HepG2 (cell line): Measurements from ENCODE around the gene MYPN. TPM values are rescaled to one million over a fixed set of nuclear protein-coding genes. Genes with fewer than 3 reads are reported as not detected.

Experiments used
- ATAC-seq: fragments of 200-7000 bp; cut with Tn5 transposase; 3 replicates; pipeline ENCODE4 v1.9.1; 2020; ENCODE audit warnings: mild to moderate bottlenecking, moderate library complexity
- BruUV-seq: library from RNA; stranded (reverse); fragments of 400-500 nt; replicated peaks from 2 replicates; lab custom pipeline; 2021; lab: Mats Ljungman, UMichigan
- CTCF ChIA-PET: fragments of 300-600 bp; formaldehyde crosslinking; extraction: SDS; loops from one replicate; lab custom pipeline; 2021; ENCODE audit warnings: low total read pairs, inconsistent platforms, low intra/inter-chr PET ratio; lab: Yijun Ruan, JAX
- POLR2A ChIA-PET: fragments of 350-600 bp; sonication (Branson Sonifier 250); formaldehyde crosslinking; loops from one replicate; lab custom pipeline; 2020; ENCODE audit warnings: antibody characterized with exemption, inconsistent platforms; lab: Yijun Ruan, JAX
- DNase-seq: peaks from one replicate; pipeline ENCODE4 v3.0.0-alpha.2; 2015; ENCODE audit warnings: low spot score
- FAIRE-seq: peaks from 3 replicates; lab custom pipeline; 2011; peaks lifted over from hg19 to GRCh38; lab: Jason Lieb, UNC
- H2AFZ ChIP-seq: one replicate; pipeline ENCODE4 v1.6.1; 2011; ENCODE audit warnings: low read length, inconsistent platforms
- H3K27ac ChIP-seq: fragments of 300-600 bp; 3 replicates; pipeline ENCODE4 v1.8.0; 2011; ENCODE audit warnings: mixed run types, mild to moderate bottlenecking, mixed read lengths, low read length, inconsistent platforms; ENCODE audit not compliant: insufficient read depth; ENCODE audit errors: extremely low read length
- H3K27me3 ChIP-seq, 2 experiments: fragments of 200-600 bp in 1 of 2; 2 replicates in 1 of 2; 3 replicates in 1 of 2; pipeline versions ENCODE4 v1.6.0 to v1.8.0; 2011; ENCODE audit warnings: low read length in 2 of 2, mild to moderate bottlenecking in 2 of 2, moderate library complexity in 2 of 2, inconsistent platforms in 1 of 2; ENCODE audit not compliant: insufficient read depth in 2 of 2, control insufficient read depth in 1 of 2
- H3K36me3 ChIP-seq, 2 experiments: fragments of 200-600 bp in 1 of 2; replicated peaks in 1 of 2; 2 replicates in 1 of 2; 3 replicates in 1 of 2; pipeline versions ENCODE4 v1.5.1 to v1.8.0; 2011; ENCODE audit warnings: low read length in 2 of 2, inconsistent platforms in 1 of 2; ENCODE audit not compliant: insufficient read depth in 2 of 2, control insufficient read depth in 1 of 2
- H3K4me1 ChIP-seq: 2 replicates; pipeline ENCODE4 v1.5.1; 2012; ENCODE audit warnings: low read length, inconsistent platforms; ENCODE audit not compliant: insufficient read depth
- H3K4me2 ChIP-seq: 2 replicates; pipeline ENCODE4 v1.6.0; 2011; ENCODE audit warnings: low read depth, low read length, inconsistent platforms
- H3K4me3 ChIP-seq, 3 experiments: fragments of 200-600 bp in 1 of 3; sonication (generic), shearing (Covaris generic) in 1 of 3; replicated peaks in 1 of 3; 2 replicates each; pipeline ENCODE4 v1.5.1; 2011 to 2016; ENCODE audit warnings: low read length in 3 of 3, inconsistent platforms in 2 of 3, low read depth in 2 of 3, mild to moderate bottlenecking in 2 of 3, control low read depth in 1 of 3, mixed read lengths in 1 of 3; ENCODE audit not compliant: insufficient read depth in 1 of 3
- H3K79me2 ChIP-seq: one replicate; pipeline ENCODE4 v1.6.1; 2011; ENCODE audit warnings: low read length, inconsistent platforms; ENCODE audit not compliant: insufficient read depth
- H3K9ac ChIP-seq: 2 replicates; pipeline ENCODE4 v1.6.0; 2011; ENCODE audit warnings: mild to moderate bottlenecking, low read depth, low read length, inconsistent platforms; ENCODE audit not compliant: insufficient read depth
- H3K9me3 ChIP-seq: 2 replicates; pipeline ENCODE4 v1.5.1; 2012; ENCODE audit warnings: mild to moderate bottlenecking, low read length
- H4K20me1 ChIP-seq: 2 replicates; pipeline ENCODE4 v1.6.0; 2011; ENCODE audit warnings: inconsistent platforms, mild to moderate bottlenecking, low read length, moderate library complexity; ENCODE audit not compliant: insufficient read depth
- MAFF ChIP-seq: IDR thresholded peaks from 2 replicates; pipeline ENCODE4 v1.6.1; 2011; ENCODE audit warnings: low read depth, low read length, improper control_type of control experiment
- MAFK ChIP-seq, 2 experiments: IDR thresholded peaks in 1 of 2; conservative IDR thresholded peaks in 1 of 2; 2 replicates each; pipeline ENCODE4 v1.6.1; 2011; ENCODE audit warnings: improper control_type of control experiment in 2 of 2, low read length in 2 of 2
- SAP130 ChIP-seq: IDR thresholded peaks from 2 replicates; pipeline ENCODE4 v1.6.1; 2016; ENCODE audit warnings: low read depth
- SIX1 ChIP-seq: sonication (generic); formaldehyde crosslinking; IDR thresholded peaks from 2 replicates; pipeline ENCODE4 v1.4.0; 2020; ENCODE audit warnings: missing genetic modification reagents, borderline replicate concordance
- STAT6 ChIP-seq: sonication (generic); formaldehyde crosslinking; IDR thresholded peaks from 2 replicates; pipeline ENCODE4 v1.4.0; 2020; ENCODE audit warnings: missing genetic modification reagents, mild to moderate bottlenecking, borderline replicate concordance
- ZFP36 ChIP-seq: fragments of 150-350 bp; IDR thresholded peaks from 2 replicates; pipeline ENCODE4 v1.6.1; 2018; ENCODE audit warnings: borderline replicate concordance, low read length, low read depth; ENCODE audit not compliant: partially characterized antibody
- ZNF24 ChIP-seq: fragments of 450-650 bp; IDR thresholded peaks from 2 replicates; pipeline ENCODE4 v1.6.1; 2017; ENCODE audit warnings: antibody characterized with exemption, mild to moderate bottlenecking
- ZNF619 ChIP-seq: sonication (generic); formaldehyde crosslinking; IDR thresholded peaks from 2 replicates; pipeline ENCODE4 v1.4.0; 2020; ENCODE audit warnings: mild to moderate bottlenecking, missing genetic modification reagents
- WGBS: methylation state at CpG from one replicate; pipeline ENCODE4 v1.1.6; 2017; ENCODE audit warnings: low lambda C conversion rate; 5-methylcytosine and 5-hydroxymethylcytosine counted together
- in situ Hi-C: cut with HindIII; loops from 2 replicates; pipeline ENCODE4 v1.10.0; 2017; ENCODE audit warnings: low pct_unique_long_range_greater_than_20kb; ENCODE audit not compliant: extremely low pct_ligation_motif_present
- intact Hi-C: fragments of 100-400 bp; cut with micrococcal nuclease; formaldehyde crosslinking; loops from one replicate; pipeline ENCODE4 v1.10.0; 2022; ENCODE audit not compliant: unreplicated experiment
- polyA plus RNA-seq, 8 experiments: library from polyadenylated mRNA; depleted of rRNA in 3 of 8; stranded (reverse) in 7 of 8; unstranded in 1 of 8; fragments of >200 nt; fragmentation: Illumina TruSeq in 4 of 8; extraction: Trizol in 4 of 8; gene quantifications; 2 replicates each; pipeline versions ENCODE4 v1.2.1 to v1.2.3, GENCODE V29; 2011 to 2016; ENCODE audit warnings: low read depth in 4 of 8, missing spikeins in 1 of 8, mixed read lengths in 1 of 8; ENCODE audit not compliant: insufficient read depth in 1 of 8
- total RNA-seq, 5 experiments: library from RNA; depleted of rRNA; stranded (reverse); fragments of >200 nt; fragmentation: Illumina TruSeq; extraction: Trizol; gene quantifications; 2 replicates each; pipeline ENCODE4 v1.2.3, GENCODE V29; 2016; ENCODE audit warnings: low read depth in 1 of 5

Gene MYPN
- total and polyA plus RNA-seq, 2 of the 13 experiments (the other 11 are each of a cell fraction or from before 2014, with no cell fraction given) = not detected

DNA sequence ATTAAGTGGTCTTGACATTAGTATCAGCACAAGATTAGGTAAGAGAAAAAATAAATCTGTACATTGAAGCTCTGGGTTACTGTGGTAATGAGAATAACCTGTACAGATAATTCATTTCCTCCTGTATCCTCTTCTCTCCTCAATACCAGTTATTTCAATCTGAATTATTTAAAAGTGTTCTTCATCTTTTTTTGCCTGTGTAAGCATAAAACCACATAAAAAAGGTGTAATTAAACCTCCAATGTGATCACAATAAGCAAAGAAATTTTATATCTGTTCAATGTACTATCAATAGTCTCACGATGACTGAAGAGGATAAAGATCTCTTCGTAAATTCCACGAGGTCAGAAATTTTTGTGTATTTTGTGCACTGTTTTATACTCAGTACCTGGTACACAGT lies 1.2 kb upstream of the MYPN start:
- no TSS peak for BruUV-seq
- Histone ChIP-seq H4K20me1 (no peaks in the 10 kb centered on the region), H3K36me3 (no peaks in the 10 kb centered on the region)
- ATAC-seq = no peak
- TF ChIP-seq ZNF619 (CRISPR knock-in tag) = no peak
- TF ChIP-seq STAT6 (CRISPR knock-in tag) = no peak
- TF ChIP-seq MAFK (conservative IDR thresholded peaks at IDR 0.05 in 1 of 2, IDR thresholded peaks at IDR 0.05 in 1 of 2; ENCODE audit: low read length in 2 of 2) = peak; percentile 52 to 79; a peak in 3 of 4 replicates
- no peak for TF ChIP-seq SIX1 (CRISPR knock-in tag)
- TF ChIP-seq MAFF = peak; percentile 42; the same call in 1 of the 2 replicates
- no peak for TF ChIP-seq SAP130 (CRISPR knock-in tag)
- no peak for TF ChIP-seq ZFP36
- TF ChIP-seq ZNF24 = no peak
- TF ChIP-seq, all 625 proteins: peak for 2
- DNase-seq = no peak
- no peak overlapping the region for H2AFZ ChIP-seq
- 0 out of 2 replicates have a peak, but pooled peaks cover 6% of the 10 kb centered on the region for H3K4me1 ChIP-seq
- H3K27ac ChIP-seq = no peak overlapping the region
- no peaks in the 10 kb centered on the region for H3K9me3 ChIP-seq
- 40% methylated on average over 3 of the region's 3 CpGs for WGBS
- intact Hi-C loops = no loop called here
- no peak overlapping the region for H3K4me3 ChIP-seq
- no peak for FAIRE-seq
- peaks cover 0 to 3% of the 10 kb centered on the region in 2 experiments; a peak in 1 of 5 replicates for H3K27me3 ChIP-seq
- H3K4me2 ChIP-seq = no peak overlapping the region
- ChIA-PET POLR2A (no interaction called here), CTCF (no interaction called here)
- no peaks in the 10 kb centered on the region for H3K79me2 ChIP-seq
- in situ Hi-C loops = no loop called here
- no peak overlapping the region for H3K9ac ChIP-seq
